ENCODE results near the gene GRAMD2A. TPM values are rescaled to one million over a fixed set of nuclear protein-coding genes. Genes with fewer than 3 reads are reported as not detected.

Gene GRAMD2A
- total RNA-seq, 1 experiment from 2014 or later, result 1.2 TPM

DNA sequence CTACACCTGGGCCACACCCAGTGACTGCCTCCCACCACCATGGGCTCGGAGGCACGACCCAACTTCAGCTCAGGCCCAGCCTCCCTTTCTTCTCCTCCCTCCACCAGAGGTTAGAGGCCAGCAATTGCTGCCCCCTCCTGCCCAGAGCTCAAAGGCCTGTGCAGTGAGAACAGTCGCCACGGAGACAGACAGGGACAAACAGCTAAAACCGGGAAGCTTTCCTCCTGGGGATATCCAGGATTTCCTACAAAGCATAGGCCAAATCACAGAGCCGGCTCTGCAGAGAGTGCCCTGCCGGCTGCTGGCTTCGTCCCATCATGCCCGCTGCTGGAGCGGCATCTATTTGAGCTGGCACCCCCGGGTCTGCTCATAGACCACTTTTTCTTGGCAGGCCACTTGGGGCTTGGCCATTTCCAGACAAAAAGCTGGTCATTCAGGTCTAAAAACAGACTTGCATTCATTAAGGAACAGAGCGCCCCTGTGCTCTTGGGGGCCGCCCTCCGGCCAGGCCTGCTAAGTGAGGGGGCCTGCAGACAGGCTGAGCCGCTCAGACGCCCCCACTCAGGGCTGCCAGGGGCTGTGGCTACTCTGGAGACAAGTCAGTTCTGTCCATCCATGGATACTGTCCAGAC, 17.5 kb downstream of the GRAMD2A start:
- BruUV-seq (replicated peaks), result no TSS peak
- no peaks in the 10 kb centered on the region for H3K9me3 Mint-ChIP-seq (ENCODE audit: unreplicated experiment)
- Histone ChIP-seq H3K4me3 (ENCODE audit: low read depth, low read length) (no peak overlapping the region), H3K4me1 (no peaks in the 10 kb centered on the region), H3K36me3 (ENCODE audit: control insufficient read depth, insufficient read depth, low read length) (no peaks in the 10 kb centered on the region), H3K9me3 (no peaks in the 10 kb centered on the region), H3K27me3 (replicated peaks; ENCODE audit: control insufficient read depth, insufficient read depth, low read length) (no peaks in the 10 kb centered on the region)
- DNase-seq, result no peak
- ChIA-PET CTCF (no interaction called here), POLR2A (no interaction called here)
- no peaks in the 10 kb centered on the region for H3K36me3 Mint-ChIP-seq (ENCODE audit: insufficient read depth, unreplicated experiment)
- TF ChIP-seq, protein P1, sequence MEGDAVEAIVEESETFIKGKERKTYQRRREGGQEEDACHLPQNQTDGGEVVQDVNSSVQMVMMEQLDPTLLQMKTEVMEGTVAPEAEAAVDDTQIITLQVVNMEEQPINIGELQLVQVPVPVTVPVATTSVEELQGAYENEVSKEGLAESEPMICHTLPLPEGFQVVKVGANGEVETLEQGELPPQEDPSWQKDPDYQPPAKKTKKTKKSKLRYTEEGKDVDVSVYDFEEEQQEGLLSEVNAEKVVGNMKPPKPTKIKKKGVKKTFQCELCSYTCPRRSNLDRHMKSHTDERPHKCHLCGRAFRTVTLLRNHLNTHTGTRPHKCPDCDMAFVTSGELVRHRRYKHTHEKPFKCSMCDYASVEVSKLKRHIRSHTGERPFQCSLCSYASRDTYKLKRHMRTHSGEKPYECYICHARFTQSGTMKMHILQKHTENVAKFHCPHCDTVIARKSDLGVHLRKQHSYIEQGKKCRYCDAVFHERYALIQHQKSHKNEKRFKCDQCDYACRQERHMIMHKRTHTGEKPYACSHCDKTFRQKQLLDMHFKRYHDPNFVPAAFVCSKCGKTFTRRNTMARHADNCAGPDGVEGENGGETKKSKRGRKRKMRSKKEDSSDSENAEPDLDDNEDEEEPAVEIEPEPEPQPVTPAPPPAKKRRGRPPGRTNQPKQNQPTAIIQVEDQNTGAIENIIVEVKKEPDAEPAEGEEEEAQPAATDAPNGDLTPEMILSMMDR (IDR thresholded peaks at IDR 0.05; ENCODE audit: insufficient read depth in 1 of 2, low read depth in 1 of 2, low read length in 1 of 2, severe bottlenecking in 1 of 2, unreplicated experiment in 1 of 2), result no peak
- no peaks in the 10 kb centered on the region for H3K27me3 Mint-ChIP-seq (ENCODE audit: insufficient read depth, unreplicated experiment)
- H3K4me1 Mint-ChIP-seq (ENCODE audit: low read depth, unreplicated experiment), result peaks cover 6% of the 10 kb centered on the region
- intact Hi-C loops (cut with micrococcal nuclease; ENCODE audit: unreplicated experiment), result no loop called here
- H3K4me3 Mint-ChIP-seq (ENCODE audit: unreplicated experiment), result no peak overlapping the region
- H3K27ac Mint-ChIP-seq (ENCODE audit: unreplicated experiment), result no peak overlapping the region

DNA sequence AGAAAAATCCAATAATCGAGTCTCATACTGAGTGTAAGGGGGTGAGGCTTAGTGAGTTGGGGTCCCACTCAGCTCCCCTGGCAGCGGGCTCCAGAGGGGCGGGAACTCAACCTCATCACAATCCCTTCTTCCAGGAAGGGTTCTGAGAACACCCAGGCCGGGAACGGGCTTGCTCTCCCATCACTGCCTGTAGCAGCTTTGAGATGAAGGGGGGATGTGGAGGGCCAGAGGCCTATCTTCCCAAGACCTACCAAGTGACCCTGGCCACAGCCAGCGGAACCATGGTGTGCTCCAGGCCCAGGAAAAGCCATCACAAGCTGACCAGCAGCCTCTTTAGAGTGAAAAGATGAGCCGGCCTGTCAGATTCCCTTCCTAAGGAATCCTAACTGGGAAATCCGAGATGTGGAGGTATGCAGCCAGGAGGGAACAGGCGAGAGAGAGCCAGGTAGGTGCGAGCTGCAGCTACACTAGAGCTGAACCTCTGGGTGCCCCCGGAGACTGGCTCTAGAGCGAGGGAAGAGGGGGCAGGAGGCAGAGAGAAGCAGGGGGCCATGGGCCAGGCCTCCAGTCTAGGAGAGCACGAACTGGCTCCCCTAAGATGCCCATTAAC, 18.5 kb downstream of the GRAMD2A start:
- Mint-ChIP-seq H3K27ac (ENCODE audit: unreplicated experiment) (no peak overlapping the region), H3K9me3 (ENCODE audit: unreplicated experiment) (no peaks in the 10 kb centered on the region), H3K4me1 (ENCODE audit: low read depth, unreplicated experiment) (peaks cover 8% of the 10 kb centered on the region), H3K36me3 (ENCODE audit: insufficient read depth, unreplicated experiment) (no peaks in the 10 kb centered on the region), H3K4me3 (ENCODE audit: unreplicated experiment) (no peak overlapping the region), H3K27me3 (ENCODE audit: insufficient read depth, unreplicated experiment) (no peaks in the 10 kb centered on the region)
- TF ChIP-seq, protein P1 (IDR thresholded peaks at IDR 0.05; ENCODE audit: insufficient read depth in 1 of 2, low read depth in 1 of 2, low read length in 1 of 2, severe bottlenecking in 1 of 2, unreplicated experiment in 1 of 2), result no peak
- CTCF ChIA-PET, result no interaction called here
- Histone ChIP-seq H3K36me3 (ENCODE audit: control insufficient read depth, insufficient read depth, low read length) (no peaks in the 10 kb centered on the region), H3K4me1 (no peaks in the 10 kb centered on the region), H3K27me3 (replicated peaks; ENCODE audit: control insufficient read depth, insufficient read depth, low read length) (no peaks in the 10 kb centered on the region), H3K9me3 (no peaks in the 10 kb centered on the region), H3K4me3 (ENCODE audit: low read depth, low read length) (no peak overlapping the region)
- intact Hi-C loops (cut with micrococcal nuclease; ENCODE audit: unreplicated experiment), result no loop called here
- POLR2A ChIA-PET, result no interaction called here
- BruUV-seq (replicated peaks), result no TSS peak
- no peak for DNase-seq

DNA sequence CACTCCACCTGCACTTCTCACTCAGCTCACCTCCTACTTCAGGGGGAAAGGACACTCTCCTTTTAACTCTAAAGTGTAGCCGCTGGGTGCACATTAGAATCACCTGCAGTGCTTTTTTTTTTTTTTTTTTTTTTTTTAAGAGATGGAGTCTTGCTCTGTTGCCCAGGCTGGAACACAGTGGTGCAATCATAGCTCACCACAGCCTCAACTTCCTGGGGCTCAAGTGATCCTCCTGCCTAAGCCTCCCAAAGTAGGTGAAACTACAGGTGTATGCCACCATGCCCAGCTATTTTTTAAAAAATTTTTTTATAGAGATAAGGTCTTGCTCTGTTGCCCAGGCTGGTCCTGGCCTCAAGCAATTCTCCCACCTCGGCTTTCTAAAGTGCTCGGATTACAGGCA, 20.8 kb downstream of the GRAMD2A start:
- no peak overlapping the region for H3K4me3 Mint-ChIP-seq (ENCODE audit: unreplicated experiment)

More for the DNA sequence above, 20.8 kb downstream of the GRAMD2A start:
- CTCF ChIA-PET, result no interaction called here
- no peaks in the 10 kb centered on the region for H3K36me3 Mint-ChIP-seq (ENCODE audit: insufficient read depth, unreplicated experiment)
- H3K4me1 ChIP-seq, result no peaks in the 10 kb centered on the region
- H3K9me3 Mint-ChIP-seq (ENCODE audit: unreplicated experiment), result no peaks in the 10 kb centered on the region
- no peaks in the 10 kb centered on the region for H3K27me3 ChIP-seq (replicated peaks; ENCODE audit: control insufficient read depth, insufficient read depth, low read length)
- H3K27ac Mint-ChIP-seq (ENCODE audit: unreplicated experiment), result no peak overlapping the region
- no peak for DNase-seq
- H3K4me1 Mint-ChIP-seq (ENCODE audit: low read depth, unreplicated experiment), result peaks cover 8% of the 10 kb centered on the region
- intact Hi-C loops (cut with micrococcal nuclease; ENCODE audit: unreplicated experiment), result no loop called here
- no peaks in the 10 kb centered on the region for H3K9me3 ChIP-seq
- no peaks in the 10 kb centered on the region for H3K36me3 ChIP-seq (ENCODE audit: control insufficient read depth, insufficient read depth, low read length)
- no peak overlapping the region for H3K4me3 ChIP-seq (ENCODE audit: low read depth, low read length)
- H3K27me3 Mint-ChIP-seq (ENCODE audit: insufficient read depth, unreplicated experiment), result no peaks in the 10 kb centered on the region
- TF ChIP-seq, protein P1 (IDR thresholded peaks at IDR 0.05; ENCODE audit: insufficient read depth in 1 of 2, low read depth in 1 of 2, low read length in 1 of 2, severe bottlenecking in 1 of 2, unreplicated experiment in 1 of 2), result no peak
- no TSS peak for BruUV-seq (replicated peaks)
- POLR2A ChIA-PET, result interaction anchor here (0.6 kb wide), 1 partner anchor 58 kb away, joined by 4 read pairs; the partner anchor contains the start of gene SENP8
